Stimulated activated CD4-positive, alpha-beta T cell treated with anti-CD3 and anti-CD28 coated beads, Interleukin-4, amount 100 ng/mL, for 1 hour (primary cell): ENCODE measurements around the gene COMMD6.

Experiments used
- DNase-seq: peaks from one replicate; pipeline ENCODE4 v3.0.0-alpha.2; 2020

The COMMD6 gene

DNA sequence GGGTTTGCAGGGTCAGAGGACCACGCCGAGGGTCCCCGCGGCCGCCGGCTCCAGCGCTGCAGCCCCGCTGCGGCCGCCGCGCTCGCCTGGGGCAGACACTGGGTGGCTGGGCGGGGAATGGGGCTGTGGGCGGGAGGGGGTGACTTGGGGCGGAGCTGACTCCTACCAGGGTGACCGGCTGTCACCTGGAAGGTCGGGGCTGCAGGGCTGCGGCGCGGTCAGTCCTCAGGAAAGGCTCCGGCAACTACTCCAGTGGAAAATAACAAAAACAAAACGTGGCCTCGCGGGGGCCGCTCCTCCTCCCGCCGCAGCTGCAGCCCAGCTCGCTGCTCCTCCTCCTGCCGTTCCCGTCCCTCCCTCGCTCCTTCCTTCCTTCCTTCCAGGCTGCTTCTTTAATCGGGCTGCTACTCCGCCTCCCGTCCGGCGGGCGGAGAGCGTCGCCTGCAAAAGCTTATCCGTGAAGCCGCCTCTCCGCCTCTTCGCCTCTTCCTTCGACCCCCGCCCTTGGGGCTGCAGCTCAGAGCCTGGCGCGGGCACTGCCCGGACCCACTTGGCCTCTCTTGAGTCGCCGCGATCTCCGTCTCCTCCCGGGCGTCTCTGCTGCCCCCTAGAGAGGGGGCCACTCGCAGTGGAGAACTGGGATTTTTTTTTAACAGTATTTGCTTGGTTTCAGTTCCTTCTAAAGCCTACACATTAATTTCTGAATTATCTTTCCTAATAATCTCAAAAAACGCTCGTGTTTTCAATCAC is 55.4 kb downstream of the COMMD6 start, which contains the start of gene TBC1D4:
TSS of gene TBC1D4 (minus strand) at position 100 of the 750 bp plus-strand sequence. CDS start 402 bp downstream, outside the sequence.
- peak; percentile 40 for DNase-seq

DNA sequence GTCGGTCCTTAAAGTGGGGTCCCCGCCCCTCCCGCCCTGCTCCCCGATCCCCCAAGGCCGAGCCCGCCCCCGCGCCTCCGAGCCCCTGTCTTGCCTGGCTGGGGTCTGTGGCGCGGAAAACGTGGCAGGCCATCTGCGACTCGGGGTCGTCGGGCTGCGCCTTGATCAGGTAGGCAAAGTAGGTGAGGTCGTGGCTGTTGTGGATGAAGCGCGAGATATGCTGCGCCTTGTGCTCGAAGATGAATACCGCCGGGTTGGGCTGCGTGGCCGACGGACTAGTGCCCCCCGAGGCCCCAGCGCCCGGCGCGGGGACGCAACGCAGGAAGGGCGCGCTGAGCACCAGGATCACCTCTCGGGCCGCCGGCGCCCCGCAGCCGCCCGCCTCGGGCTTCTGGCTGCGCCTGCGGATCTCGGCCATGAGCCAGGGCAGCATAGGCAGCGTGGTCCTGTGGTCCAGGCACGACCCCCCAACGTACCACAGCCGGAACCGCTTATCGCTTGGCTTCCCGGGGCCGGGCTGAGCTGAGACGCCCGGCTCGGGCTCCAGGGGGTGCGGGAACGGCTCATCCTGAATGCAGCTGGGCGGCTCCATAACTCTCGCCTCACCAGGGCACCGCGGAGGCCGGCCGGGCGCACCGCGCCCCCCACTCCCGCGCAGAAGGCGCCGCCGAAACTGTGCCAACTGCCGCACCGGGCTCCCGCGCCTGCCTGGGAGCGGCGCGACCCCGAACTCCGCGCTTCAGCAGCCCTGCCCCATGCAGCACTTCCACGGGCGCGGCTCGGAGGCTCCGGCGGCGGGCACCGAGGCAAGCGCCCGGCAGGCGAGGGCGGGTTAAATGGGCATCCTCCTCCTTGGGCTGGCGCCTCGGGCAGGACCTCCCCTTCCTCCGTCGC is 56.2 kb downstream of the COMMD6 start:
- DNase-seq: peak; percentile 19

DNA sequence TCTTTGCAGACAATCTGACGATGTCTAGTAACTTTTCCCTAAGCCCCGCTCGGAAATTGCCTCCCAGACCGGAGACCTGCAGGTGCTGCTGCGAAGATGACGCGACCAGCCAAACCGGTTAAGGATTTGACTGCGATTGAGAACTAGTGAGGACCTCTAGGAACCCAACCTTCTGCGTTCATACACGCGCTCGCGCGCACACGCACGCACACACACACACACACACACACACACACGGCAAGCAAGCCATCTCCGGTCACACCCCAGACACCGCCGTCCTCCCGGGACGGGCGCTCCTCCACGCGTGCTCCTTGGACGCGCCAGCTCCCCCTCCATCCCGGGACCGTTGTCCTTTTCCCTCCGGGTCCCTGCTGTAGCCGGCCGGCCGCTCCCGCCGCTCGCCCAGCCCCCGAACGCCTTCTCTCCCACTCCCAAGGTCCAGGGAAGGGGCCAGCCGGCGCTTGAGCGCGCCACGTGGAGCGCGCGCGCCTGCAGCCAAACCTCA is 56.9 kb downstream of the COMMD6 start:
- peak; percentile 6 for DNase-seq

DNA sequence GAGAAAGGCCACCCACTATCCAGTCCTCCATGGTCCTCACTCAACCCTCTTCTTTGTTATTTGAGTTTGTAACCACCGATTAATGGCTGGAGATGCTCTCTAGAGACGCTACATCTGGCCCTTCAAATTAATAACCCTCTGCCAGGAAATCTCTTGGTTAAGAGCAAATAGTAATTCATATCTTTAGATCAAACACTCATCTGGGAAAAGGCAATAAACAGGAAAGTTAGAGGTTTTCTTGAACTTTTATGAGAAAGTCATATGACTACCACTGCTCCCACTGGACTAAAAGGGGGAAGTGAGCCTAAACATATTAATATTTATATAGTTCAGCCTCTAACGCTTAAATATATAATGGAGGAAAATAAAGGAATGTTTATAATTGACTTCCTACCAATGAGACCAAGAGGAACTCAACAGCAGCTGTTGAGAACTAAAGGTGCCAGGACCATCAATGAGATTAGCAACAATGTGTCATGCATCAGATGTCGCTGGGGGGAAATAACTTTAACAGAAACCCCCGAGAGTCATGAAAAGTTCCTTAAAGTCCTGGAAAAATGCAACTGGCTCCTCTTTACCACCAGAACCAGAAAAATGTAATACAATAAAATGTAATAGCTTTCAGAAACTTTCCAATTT is 58.4 kb downstream of the COMMD6 start:
- no peak for DNase-seq

DNA sequence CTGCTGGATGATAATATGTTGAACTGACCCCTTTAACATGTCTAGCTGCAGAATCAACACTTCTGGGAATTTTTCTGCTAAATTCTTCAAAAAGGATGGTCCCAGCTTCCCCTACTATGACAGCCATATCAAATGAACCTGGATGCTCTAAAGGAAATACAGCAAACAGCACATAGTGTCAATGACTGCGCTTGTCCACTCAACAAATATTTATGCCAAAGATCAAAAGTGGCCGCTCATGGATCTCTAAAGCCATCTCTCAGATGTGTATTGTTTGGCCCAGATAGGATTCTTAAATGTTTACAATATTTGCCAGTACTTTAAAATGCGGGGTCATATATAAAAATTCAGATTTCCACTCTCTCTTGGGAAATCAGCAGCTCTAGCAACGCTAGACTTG is 59.0 kb downstream of the COMMD6 start:
- no peak for DNase-seq
